ENCODE measurements around the gene DTNBP1. TPM values are rescaled to one million over a fixed set of nuclear protein-coding genes. Genes with fewer than 3 reads are reported as not detected.
A peak's percentile ranks its signal among the peaks of the same experiment; 100 is the strongest.

DTNBP1 gene
- total and polyA plus RNA-seq, 2 of the 13 experiments (the other 11 are each of a cell fraction or from before 2014, with no cell fraction given): 6.6 to 19.1 TPM

DNA sequence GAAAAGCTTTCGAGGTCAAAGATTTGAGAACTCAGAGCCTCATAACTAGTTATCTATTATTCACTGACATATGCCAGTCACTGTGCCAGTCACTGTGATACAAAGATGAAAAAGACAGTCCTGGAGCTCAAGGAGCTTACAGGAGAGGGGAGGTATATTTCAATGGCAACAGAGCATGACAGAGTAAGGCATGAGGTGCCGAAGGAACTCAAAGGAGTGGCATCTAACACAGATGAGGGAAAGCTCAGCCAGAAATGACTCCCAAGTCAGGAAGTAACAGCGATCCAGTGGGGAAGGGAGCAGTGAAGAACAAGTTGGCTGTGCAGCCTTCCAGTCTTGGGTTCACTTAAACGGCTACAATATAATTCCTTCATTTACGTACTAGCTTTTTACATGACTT is 46.6 kb downstream of the DTNBP1 start:
- Histone ChIP-seq H2AFZ (ENCODE audit: low read length) (no peak overlapping the region), H3K79me2 (ENCODE audit: insufficient read depth, low read length) (no peaks in the 10 kb centered on the region), H3K9me3 (ENCODE audit: low read length) (no peaks in the 10 kb centered on the region), H4K20me1 (ENCODE audit: insufficient read depth, low read length) (no peaks in the 10 kb centered on the region), H3K4me1 (ENCODE audit: insufficient read depth, low read length) (peaks cover 11% of the 10 kb centered on the region), H3K36me3 (replicated peaks in 1 of 2; ENCODE audit: control insufficient read depth in 1 of 2, insufficient read depth in 2 of 2, low read length in 2 of 2) (no peaks in the 10 kb centered on the region; a peak in 2 of 5 replicates), H3K27me3 (ENCODE audit: control insufficient read depth in 1 of 2, insufficient read depth in 2 of 2, low read length in 2 of 2) (no peaks in the 10 kb centered on the region), H3K4me3 (replicated peaks in 1 of 3; ENCODE audit: insufficient read depth in 1 of 3, low read depth in 2 of 3, low read length in 3 of 3) (no peak overlapping the region), H3K27ac (ENCODE audit: extremely low read length, insufficient read depth, low read length) (no peak overlapping the region), H3K9ac (ENCODE audit: insufficient read depth, low read depth, low read length) (no peak overlapping the region), H3K4me2 (ENCODE audit: low read depth, low read length) (no peak overlapping the region)
- 91% methylated on average over 5 of the region's 5 CpGs for WGBS (ENCODE audit: low lambda C conversion rate)
- ChIA-PET CTCF (ENCODE audit: low intra/inter-chr PET ratio, low total read pairs) (no interaction called here), POLR2A (no interaction called here)
- in situ Hi-C loops (cut with HindIII; ENCODE audit: extremely low pct_ligation_motif_present, low pct_unique_long_range_greater_than_20kb): loop anchor here (25.0 kb wide), 1 partner anchor 1404 kb away; no protein-coding TSS in a partner anchor
- intact Hi-C loops (cut with micrococcal nuclease; ENCODE audit: unreplicated experiment): no loop called here
- TF ChIP-seq REL (CRISPR knock-in tag; conservative IDR thresholded peaks at IDR 0.05) (peak; percentile 40; the same call in 1 of the 2 replicates), CEBPZ (IDR thresholded peaks at IDR 0.05; ENCODE audit: low read length) (no peak)
- no TSS peak for BruUV-seq (replicated peaks)
- ATAC-seq (peak; percentile 29; the same call in 1 of the 3 replicates), DNase-seq (ENCODE audit: low spot score) (no peak), FAIRE-seq (no peak)

DNA sequence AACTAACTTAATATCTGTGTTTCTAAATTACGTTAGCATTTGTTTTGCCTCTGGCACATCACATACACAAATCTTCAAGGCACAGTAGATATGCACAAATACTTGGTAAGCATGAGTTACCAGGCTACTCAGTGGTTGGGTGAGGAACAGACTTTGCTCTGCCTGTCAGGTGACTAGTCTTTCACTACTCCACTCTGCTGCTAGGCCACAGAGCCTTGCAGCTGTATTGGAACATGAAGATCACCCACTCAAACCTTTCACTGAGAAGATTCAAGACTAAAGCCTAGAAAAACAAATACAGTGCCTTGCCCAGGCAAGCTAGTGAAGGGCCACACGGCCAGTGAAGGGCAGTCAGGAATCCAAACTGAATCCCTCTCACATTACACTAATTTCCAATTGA is 47.0 kb downstream of the DTNBP1 start:
- DNase-seq (ENCODE audit: low spot score): peak; percentile 59
- no peaks in the 10 kb centered on the region for H3K27me3 ChIP-seq (ENCODE audit: control insufficient read depth in 1 of 2, insufficient read depth in 2 of 2, low read length in 2 of 2)
- H3K36me3 ChIP-seq (replicated peaks in 1 of 2; ENCODE audit: control insufficient read depth in 1 of 2, insufficient read depth in 2 of 2, low read length in 2 of 2): no peaks in the 10 kb centered on the region; a peak in 2 of 5 replicates
- intact Hi-C loops (cut with micrococcal nuclease; ENCODE audit: unreplicated experiment) (no loop called here), in situ Hi-C loops (cut with HindIII; ENCODE audit: extremely low pct_ligation_motif_present, low pct_unique_long_range_greater_than_20kb) (loop anchor here (25.0 kb wide), 1 partner anchor 1404 kb away; no protein-coding TSS in a partner anchor)
- no peaks in the 10 kb centered on the region for H4K20me1 ChIP-seq (ENCODE audit: insufficient read depth, low read length)
- no peak overlapping the region for H2AFZ ChIP-seq (ENCODE audit: low read length)
- H3K4me2 ChIP-seq (ENCODE audit: low read depth, low read length): peak overlapping the region; percentile 4; the same call in 1 of the 2 replicates
- no peaks in the 10 kb centered on the region for H3K79me2 ChIP-seq (ENCODE audit: insufficient read depth, low read length)
- ChIA-PET CTCF (ENCODE audit: low intra/inter-chr PET ratio, low total read pairs) (no interaction called here), POLR2A (no interaction called here)
- BruUV-seq (replicated peaks): no TSS peak
- no peaks in the 10 kb centered on the region for H3K9me3 ChIP-seq (ENCODE audit: low read length)
- peak; percentile 95 for ATAC-seq
- H3K4me3 ChIP-seq (replicated peaks in 1 of 3; ENCODE audit: insufficient read depth in 1 of 3, low read depth in 2 of 3, low read length in 3 of 3): no peak overlapping the region
- peaks cover 11% of the 10 kb centered on the region for H3K4me1 ChIP-seq (ENCODE audit: insufficient read depth, low read length)
- H3K27ac ChIP-seq (ENCODE audit: extremely low read length, insufficient read depth, low read length): no peak overlapping the region
- no peak overlapping the region for H3K9ac ChIP-seq (ENCODE audit: insufficient read depth, low read depth, low read length)
- 65% methylated on average over 2 of the region's 2 CpGs for WGBS (ENCODE audit: low lambda C conversion rate)
- FAIRE-seq: peak; percentile 26
- 0 out of 2 replicates have a peak, but pooled peaks have one; percentile 40 for TF ChIP-seq ZMYM4 (CRISPR knock-in tag; IDR thresholded peaks at IDR 0.05)
- peak; percentile 41; the same call in 1 of the 2 replicates for TF ChIP-seq TFAP4 (IDR thresholded peaks at IDR 0.05; ENCODE audit: borderline replicate concordance, low read depth)
- no peak for TF ChIP-seq TOPORS (CRISPR knock-in tag; IDR thresholded peaks at IDR 0.05)
- no peak for TF ChIP-seq GTF3A (CRISPR knock-in tag; conservative IDR thresholded peaks at IDR 0.05)
- TF ChIP-seq ZNF644 (CRISPR knock-in tag; IDR thresholded peaks at IDR 0.05; ENCODE audit: low read depth): 0 out of 2 replicates have a peak, but pooled peaks have one; percentile 33
- no peak for TF ChIP-seq RFX3 (CRISPR knock-in tag; IDR thresholded peaks at IDR 0.05)
- TF ChIP-seq ZNF331 (CRISPR knock-in tag; IDR thresholded peaks at IDR 0.05): peak; percentile 29; the same call in 1 of the 2 replicates
- TF ChIP-seq HNF4G (IDR thresholded peaks at IDR 0.05; ENCODE audit: borderline replicate concordance, low read depth, low read length): 0 out of 2 replicates have a peak, but pooled peaks have one; percentile 31
- TF ChIP-seq HNF4G (CRISPR knock-in tag; IDR thresholded peaks at IDR 0.05; ENCODE audit: borderline replicate concordance, low read depth): no peak
- no peak for TF ChIP-seq HCFC1 (IDR thresholded peaks at IDR 0.05; ENCODE audit: low read depth, low read length)
- no peak for TF ChIP-seq ZNF792 (CRISPR knock-in tag; IDR thresholded peaks at IDR 0.05)
- peak; percentile 45 for TF ChIP-seq ZFX (CRISPR knock-in tag; IDR thresholded peaks at IDR 0.05; ENCODE audit: low read depth)

Data from HepG2 (cell line).